ENCODE results near the gene DBR1. TPM values are rescaled to one million over a fixed set of nuclear protein-coding genes. Genes with fewer than 3 reads are reported as not detected.

The DBR1 gene
- total RNA-seq, 2 experiments from 2014 or later, result 23.1 to 24.6 TPM

DNA sequence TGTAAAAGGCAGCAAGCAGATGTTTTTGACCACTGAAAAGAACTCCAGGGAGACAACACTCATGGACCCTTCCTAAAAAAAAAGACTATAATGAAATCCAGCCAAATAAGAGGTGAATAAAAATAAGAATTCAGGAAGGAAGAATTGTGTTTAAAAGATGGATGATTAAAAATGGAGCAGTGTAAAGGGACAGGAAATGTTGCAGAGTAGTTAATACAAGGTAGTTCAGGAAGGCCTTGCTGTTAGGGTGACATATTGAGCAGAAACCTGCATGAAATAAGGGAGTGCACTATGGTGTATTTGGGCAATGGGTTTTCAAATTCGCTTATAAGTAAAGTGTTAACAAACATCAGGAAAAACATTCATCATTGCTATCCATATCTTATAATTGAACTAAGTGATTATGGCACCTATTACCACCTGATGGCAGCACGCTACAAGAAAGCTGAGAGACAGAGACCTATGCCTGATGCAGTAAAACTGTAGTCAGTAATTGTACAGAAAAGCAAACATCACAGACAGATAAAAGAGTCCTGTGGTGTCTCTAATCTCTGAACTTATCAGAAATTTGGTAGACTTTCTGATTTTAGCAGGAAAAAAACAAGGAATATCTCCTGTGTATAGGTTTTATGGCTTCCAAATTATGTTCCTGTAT is 5.8 kb upstream of the DBR1 start:
- peak; percentile 70 for TF ChIP-seq CTCF (IDR thresholded peaks at IDR 0.05)
- no peaks in the 10 kb centered on the region for H3K4me1 Mint-ChIP-seq (ENCODE audit: low read depth)
- H3K27me3 Mint-ChIP-seq, result peaks cover 4% of the 10 kb centered on the region
- peak in 10 of 14 experiments; percentile 4 to 67 (median 29) for DNase-seq
- no peak overlapping the region for H3K4me3 ChIP-seq (ENCODE audit: low read length)
- no peaks in the 10 kb centered on the region for H3K36me3 ChIP-seq (ENCODE audit: insufficient read depth, low read length)
- H3K4me3 Mint-ChIP-seq, result no peak overlapping the region
- peaks cover 0 to 8% of the 10 kb centered on the region in 2 experiments for H3K27me3 ChIP-seq (ENCODE audit: control insufficient read depth in 1 of 2, insufficient read depth in 2 of 2, low read length in 2 of 2)
- no peak overlapping the region for H3K27ac Mint-ChIP-seq
- CTCF ChIA-PET, result interaction anchor here (1.1 kb wide), 1 partner anchor 46 kb away, joined by 3 read pairs; no protein-coding TSS in a partner anchor
- no peaks in the 10 kb centered on the region for H3K9me3 Mint-ChIP-seq
- intact Hi-C loops (cut with DNase I, micrococcal nuclease), result loop anchor here (2.0 to 10.0 kb wide), 8 partner anchors 92 to 742 kb away; partner anchors contain the start of genes CEP70 (in 1 of the 2), MRAS (in 1 of the 2) and PIK3CB (in 1 of the 2)
- no peak overlapping the region for H3K27ac ChIP-seq (ENCODE audit: low read depth in 1 of 2, low read length in 2 of 2)
- peak; percentile 88 for ATAC-seq (ENCODE audit: poor library complexity)
- no peaks in the 10 kb centered on the region for H3K9me3 ChIP-seq (ENCODE audit: control insufficient read depth in 1 of 2, insufficient read depth in 1 of 2, low read length in 2 of 2)
- POLR2A ChIA-PET, result interaction anchor here (1.0 kb wide), 1 partner anchor 1864 kb away, joined by 3 read pairs; no protein-coding TSS in a partner anchor
- H3K36me3 Mint-ChIP-seq (ENCODE audit: low read depth), result no peaks in the 10 kb centered on the region
- no peaks in the 10 kb centered on the region for H3K4me1 ChIP-seq (ENCODE audit: insufficient read depth, low read length)

GRCh38 chr3:138173769-138174420 is 826 bp downstream of the DBR1 start:
- H3K27ac Mint-ChIP-seq, result peak overlapping the region; percentile 96
- peaks cover 43% of the 10 kb centered on the region for H3K36me3 Mint-ChIP-seq (ENCODE audit: low read depth)
- Histone ChIP-seq H3K4me1 (ENCODE audit: insufficient read depth, low read length) (peaks cover 19% of the 10 kb centered on the region), H3K9me3 (ENCODE audit: control insufficient read depth in 1 of 2, insufficient read depth in 1 of 2, low read length in 2 of 2) (no peaks in the 10 kb centered on the region), H3K4me3 (ENCODE audit: low read length) (peak overlapping the region; percentile 68), H3K27ac (ENCODE audit: low read depth in 1 of 2, low read length in 2 of 2) (peak overlapping the region; percentile 66 to 79), H3K36me3 (ENCODE audit: insufficient read depth, low read length) (peaks cover 25% of the 10 kb centered on the region), H3K27me3 (ENCODE audit: control insufficient read depth in 1 of 2, insufficient read depth in 2 of 2, low read length in 2 of 2) (no peaks in the 10 kb centered on the region)
- CTCF ChIA-PET, result interaction anchor here (0.6 to 1.2 kb wide), 2 partner anchors 1422 to 1935 kb away, joined by 3 read pairs; partner anchors contain the start of gene STAG1
- no peaks in the 10 kb centered on the region for H3K27me3 Mint-ChIP-seq
- no peak for DNase-seq
- TF ChIP-seq CTCF (IDR thresholded peaks at IDR 0.05), result no peak
- POLR2A ChIA-PET, result interaction anchor here (1.1 to 4.0 kb wide), 5 partner anchors 13 to 1215 kb away, joined by 3 to 45 read pairs (median 3); partner anchors contain the start of genes ARMC8 and CEP70
- intact Hi-C loops (cut with DNase I, micrococcal nuclease), result loop anchor here in 1 of 2 experiments (2.0 kb wide), 1 partner anchor 15 kb away; no protein-coding TSS in a partner anchor
- peaks cover 48% of the 10 kb centered on the region for H3K4me1 Mint-ChIP-seq (ENCODE audit: low read depth)
- peak; percentile 14 for ATAC-seq (ENCODE audit: poor library complexity)
- H3K9me3 Mint-ChIP-seq, result no peaks in the 10 kb centered on the region
- peak overlapping the region; percentile 98 for H3K4me3 Mint-ChIP-seq

- no peaks in the 10 kb centered on the region for H3K27me3 ChIP-seq (ENCODE audit: control insufficient read depth in 1 of 2, insufficient read depth in 2 of 2, low read length in 2 of 2)
- ATAC-seq (ENCODE audit: poor library complexity) (no peak), DNase-seq (no peak)
- H3K4me3 Mint-ChIP-seq, result peak overlapping the region; percentile 80
- H3K4me1 ChIP-seq (ENCODE audit: insufficient read depth, low read length), result peaks cover 19% of the 10 kb centered on the region
- ChIA-PET CTCF (interaction anchor here (1.2 kb wide), 1 partner anchor 1420 kb away, joined by 3 read pairs; the partner anchor contains the start of gene STAG1), POLR2A (interaction anchor here (0.6 to 4.0 kb wide), 2 partner anchors 14 to 1419 kb away, joined by 3 to 45 read pairs; partner anchors contain the start of gene ARMC8)
- peaks cover 33% of the 10 kb centered on the region for H3K36me3 ChIP-seq (ENCODE audit: insufficient read depth, low read length)
- intact Hi-C loops (cut with DNase I, micrococcal nuclease), result no loop called here
- no peaks in the 10 kb centered on the region for H3K27me3 Mint-ChIP-seq
- no peak overlapping the region for H3K27ac ChIP-seq (ENCODE audit: low read depth in 1 of 2, low read length in 2 of 2)
- H3K4me3 ChIP-seq (ENCODE audit: low read length), result no peak overlapping the region
- H3K27ac Mint-ChIP-seq, result peak overlapping the region; percentile 96
- TF ChIP-seq CTCF (IDR thresholded peaks at IDR 0.05), result no peak
- no peaks in the 10 kb centered on the region for H3K9me3 ChIP-seq (ENCODE audit: control insufficient read depth in 1 of 2, insufficient read depth in 1 of 2, low read length in 2 of 2)
- H3K4me1 Mint-ChIP-seq (ENCODE audit: low read depth), result peaks cover 48% of the 10 kb centered on the region
- no peaks in the 10 kb centered on the region for H3K9me3 Mint-ChIP-seq
- peaks cover 53% of the 10 kb centered on the region for H3K36me3 Mint-ChIP-seq (ENCODE audit: low read depth)
Observed at GRCh38 chr3:138172625-138173024, 2.1 kb downstream of the DBR1 start.
